Measurements from ENCODE around the gene RBFOX2.
"Not testable (repeated sequence)": the region's sequence is repeated elsewhere in the genome, so short reads cannot be mapped to it uniquely, and the experiment has no call there.

The RBFOX2 gene

DNA sequence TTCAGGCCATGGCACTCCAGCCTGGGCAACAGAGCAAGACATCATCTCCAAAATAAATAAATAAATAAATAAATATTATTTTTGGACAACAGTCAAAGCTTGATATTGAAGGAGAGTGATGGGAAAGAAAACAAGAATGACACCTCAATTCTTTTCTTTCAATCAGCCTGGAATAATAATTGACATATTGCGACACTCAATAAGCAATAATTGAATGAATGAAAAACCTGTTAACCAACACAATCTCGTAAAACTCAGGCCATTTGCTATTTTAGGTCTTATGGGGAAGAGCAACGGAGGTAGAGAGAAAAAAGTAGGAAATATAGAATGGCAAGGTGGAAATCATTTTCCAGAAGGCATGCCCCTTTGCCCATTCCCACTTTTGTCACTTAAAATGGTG, 10.5 kb upstream of the RBFOX2 start:
- no peak for DNase-seq

DNA sequence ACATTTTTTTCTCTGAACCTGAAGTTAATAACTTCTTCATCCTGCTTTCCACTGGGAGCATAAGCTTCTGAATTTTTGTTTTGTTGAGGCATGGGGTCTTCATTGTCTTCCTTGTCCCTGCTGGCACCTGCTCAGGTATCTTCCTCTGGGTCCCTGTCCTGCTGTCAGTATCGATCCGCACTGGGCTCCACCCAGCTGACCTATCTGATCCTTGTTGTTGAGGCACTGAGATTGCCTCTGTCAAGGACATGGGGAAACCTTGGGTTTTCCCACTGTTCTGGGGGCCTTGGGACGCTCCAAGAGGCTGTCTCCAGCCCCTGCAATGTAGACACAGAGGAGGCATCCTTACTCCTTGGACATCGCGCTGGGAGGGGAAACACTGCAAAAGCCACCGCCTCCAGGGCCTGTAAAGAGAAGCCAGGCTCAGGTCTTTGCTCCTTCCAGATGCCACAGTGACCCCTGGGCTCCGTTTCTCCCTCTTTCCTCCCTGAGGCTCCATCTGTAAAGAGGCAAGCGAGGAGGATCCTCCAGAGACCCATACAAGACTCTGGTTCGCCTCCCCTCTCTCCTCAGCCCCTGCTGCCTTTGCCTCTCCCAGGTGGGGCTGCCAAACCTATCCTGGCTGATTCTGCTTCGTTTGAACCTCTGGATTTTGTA, 8.6 kb upstream of the RBFOX2 start:
- no peak for DNase-seq

DNA sequence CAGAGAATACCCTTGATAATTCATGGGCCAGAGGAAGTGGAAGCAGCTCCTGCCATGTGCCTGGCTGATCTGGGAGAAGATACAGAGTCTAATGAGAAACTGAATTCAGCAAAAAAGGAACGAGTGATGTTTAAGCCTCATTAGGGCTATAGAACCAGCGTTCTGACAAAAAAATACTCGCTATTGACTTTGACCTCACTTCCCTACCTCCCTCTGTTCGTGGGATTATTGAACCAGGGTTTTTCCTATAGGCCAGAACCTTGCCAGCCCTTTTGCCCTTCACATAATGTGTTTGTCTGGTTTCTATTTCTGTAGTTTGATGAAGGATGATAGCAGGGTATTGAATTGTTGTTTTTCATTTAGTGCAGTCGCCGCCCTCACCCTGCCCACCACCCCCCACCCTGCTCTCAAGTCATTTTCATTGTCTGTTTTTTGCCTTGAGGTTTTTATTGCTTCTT, 7.6 kb upstream of the RBFOX2 start:
- DNase-seq: no peak

DNA sequence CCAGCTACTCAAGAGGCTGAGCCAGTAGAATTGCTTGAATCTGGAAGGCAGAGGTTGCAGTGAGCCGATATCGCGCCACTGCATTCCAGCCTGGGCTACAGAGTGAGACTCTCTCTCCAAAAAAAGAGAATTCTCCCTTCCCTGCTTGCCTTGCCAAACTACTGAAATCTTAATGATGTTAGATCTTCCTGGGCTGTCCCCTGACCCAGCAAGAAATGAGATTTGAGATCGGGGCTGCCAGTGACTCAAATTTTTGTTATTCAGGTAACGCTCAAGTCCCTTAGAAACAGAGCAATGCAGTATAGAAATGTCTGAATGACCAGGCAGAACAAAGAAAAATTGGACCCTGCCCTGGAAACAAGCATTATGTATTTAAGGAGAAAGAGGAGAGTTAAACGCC, 4.0 kb upstream of the RBFOX2 start:
- DNase-seq: no peak

DNA sequence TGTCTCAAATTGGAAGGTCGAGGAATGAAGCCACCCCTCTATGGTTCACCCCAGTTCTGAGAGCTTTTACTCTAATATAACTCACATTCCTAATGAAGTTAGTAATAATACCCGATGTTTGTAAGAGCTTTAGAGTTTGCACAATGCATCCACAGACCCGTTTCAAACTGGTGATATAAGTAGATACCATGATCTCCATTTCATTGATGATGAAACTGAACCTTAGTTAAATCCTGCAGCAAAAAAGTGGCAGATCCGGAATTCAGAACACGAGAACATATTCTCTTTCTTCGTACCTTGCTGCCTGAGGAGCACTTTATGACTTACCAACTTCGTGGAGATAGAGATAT, 757 bp upstream of the RBFOX2 start:
- no peak for DNase-seq

DNA sequence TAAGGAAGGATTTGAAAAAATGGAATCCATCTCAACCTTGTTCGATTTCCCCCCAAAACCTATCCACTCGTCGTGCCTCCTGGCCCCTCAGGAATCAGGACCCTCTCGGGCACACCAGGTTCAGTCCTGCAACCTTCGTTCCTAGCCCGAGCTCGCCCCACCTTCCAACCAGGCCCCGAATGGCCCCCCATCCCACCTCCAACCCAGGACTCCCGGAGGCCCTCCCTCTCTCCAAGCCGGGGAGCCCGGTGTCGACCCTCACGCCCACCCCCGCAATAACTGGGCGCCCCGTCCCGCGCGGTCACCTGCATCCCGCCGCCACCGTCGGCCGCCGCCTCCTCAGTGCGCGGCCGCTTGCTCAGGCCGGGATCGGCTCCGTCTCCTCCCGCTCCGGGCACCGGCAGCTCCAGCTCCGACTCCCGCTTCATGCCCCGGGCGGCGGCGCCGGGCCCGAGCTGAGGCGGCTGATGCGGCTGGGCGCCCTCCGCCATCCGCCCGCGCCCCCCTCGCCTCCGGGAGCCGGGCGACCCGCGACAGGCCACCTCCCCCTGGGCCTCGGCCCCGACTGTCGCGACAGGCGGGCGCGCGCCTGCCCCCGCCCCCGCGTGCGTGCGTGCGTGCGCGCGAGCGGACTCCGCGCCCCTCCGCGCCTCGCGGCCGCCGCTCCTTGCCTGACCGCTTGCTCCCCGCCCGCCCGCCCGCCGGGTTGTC, 534 bp downstream of the RBFOX2 start:
- DNase-seq: no peak

DNA sequence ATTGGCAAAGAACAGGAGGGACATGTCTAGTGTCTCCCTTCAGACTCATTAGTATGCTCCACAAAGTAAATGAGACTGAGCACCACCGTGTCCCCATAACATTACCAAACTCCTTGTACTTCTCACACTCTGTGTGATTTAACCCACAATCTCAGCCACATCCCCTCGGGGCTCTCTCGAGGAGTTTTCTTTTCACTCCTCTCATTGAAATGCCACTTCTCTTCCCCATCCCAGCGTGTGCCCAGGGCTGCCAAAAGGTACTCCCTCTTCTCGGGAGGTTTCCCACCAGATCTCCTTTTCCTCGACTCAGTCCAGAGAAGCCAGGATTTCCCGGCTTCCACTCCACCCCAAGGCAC, 1.1 kb downstream of the RBFOX2 start:
- DNase-seq: no peak

DNA sequence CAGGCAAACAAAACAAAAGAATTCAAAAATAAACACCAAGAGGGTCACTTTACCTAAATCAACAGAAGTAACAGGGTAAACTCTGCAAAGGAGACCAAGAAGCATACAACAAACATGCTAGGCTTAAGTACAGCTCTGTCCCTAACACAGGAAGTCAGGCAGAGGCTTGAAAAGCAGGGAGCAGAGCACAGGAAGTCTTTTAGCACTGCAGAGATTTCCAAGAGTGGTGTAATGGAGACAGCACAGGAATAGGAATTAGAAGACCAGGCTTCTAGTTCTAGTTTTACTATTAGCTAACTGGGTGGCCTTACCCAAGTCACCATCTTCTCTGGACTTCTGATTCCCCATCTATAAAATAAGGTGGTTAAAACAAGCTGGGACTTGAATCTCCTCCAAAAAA, 1.9 kb downstream of the RBFOX2 start:
- DNase-seq: no peak

DNA sequence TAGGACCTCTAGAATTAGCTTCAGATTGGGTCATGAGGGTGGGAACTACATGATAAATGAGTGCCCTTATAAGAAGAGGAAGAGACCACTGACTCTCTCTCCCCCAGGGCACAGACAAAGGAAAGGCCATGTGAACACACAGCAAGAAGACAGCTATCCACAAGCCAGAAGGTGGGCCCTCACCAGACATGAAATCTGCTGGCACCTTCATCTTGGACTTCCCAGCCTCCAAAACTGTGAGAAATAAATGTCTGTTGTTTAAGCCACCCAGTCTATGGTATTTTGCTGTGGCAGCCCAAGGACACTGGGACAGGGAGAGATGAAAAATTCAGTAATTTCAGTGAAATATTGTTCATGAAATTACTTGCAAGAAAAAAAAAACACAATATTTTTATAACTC, 5.9 kb downstream of the RBFOX2 start:
- no peak for DNase-seq

DNA sequence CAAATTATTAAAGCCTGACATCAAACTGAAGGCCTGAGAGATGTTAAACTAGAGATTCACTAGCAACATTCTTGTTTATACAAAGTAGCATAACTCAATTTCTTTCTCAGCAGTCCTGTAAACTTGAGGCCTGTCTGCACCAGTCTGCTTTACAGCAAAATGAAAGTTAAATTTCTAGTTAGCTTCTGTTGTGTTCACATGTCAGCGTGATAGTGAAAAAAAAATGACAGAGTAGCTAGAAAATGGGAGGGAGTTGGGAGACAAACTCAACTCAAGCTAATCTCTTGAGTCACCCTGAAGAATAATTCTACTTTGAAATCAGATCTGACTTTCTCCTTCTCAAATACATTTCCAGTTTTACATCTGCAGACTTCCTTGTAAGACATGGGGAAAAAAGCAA, 6.5 kb downstream of the RBFOX2 start:
- DNase-seq: no peak

DNA sequence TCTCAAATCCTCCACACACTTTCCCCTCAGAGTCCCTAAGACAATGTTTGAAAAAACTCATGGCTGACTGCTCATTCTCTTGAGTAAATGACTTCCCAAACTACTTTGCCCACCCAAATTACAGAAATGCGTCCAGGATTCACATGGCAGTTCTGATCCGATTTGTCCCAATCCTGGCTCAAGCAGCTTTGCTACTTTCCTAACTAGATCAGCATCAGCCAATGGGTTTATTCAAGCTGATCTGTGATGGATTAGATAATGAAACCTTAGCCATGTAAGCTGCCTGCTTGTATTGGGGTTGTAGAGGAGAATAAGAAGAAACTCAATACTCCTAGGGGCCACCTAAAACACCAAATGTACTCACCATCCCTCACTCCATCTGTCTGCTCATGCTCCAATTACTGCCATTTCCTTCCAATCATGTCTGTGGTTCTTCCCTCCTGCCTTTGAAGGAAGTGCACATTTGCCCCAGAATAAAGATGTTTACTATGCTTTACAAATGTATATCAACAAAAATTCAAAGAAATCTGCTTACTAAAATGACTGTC, 6.9 kb downstream of the RBFOX2 start:
- no peak for DNase-seq

DNA sequence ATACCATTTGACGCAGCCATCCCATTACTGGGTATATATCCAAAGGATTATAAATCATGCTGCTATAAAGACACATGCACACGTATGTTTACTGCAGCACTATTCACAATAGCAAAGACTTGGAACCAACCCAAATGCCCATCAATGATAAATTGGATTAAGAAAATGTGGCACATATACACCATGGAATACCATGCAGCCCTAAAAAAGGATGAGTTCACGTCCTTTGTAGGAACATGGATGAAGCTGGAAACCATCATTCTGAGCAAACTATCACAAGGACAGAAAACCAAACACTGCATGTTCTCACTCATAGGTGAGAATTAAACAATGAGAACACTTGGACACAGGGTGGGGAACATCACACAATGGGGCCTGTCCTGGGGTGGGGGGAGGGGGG, 7.8 kb downstream of the RBFOX2 start:
- DNase-seq: not testable (repeated sequence)

DNA sequence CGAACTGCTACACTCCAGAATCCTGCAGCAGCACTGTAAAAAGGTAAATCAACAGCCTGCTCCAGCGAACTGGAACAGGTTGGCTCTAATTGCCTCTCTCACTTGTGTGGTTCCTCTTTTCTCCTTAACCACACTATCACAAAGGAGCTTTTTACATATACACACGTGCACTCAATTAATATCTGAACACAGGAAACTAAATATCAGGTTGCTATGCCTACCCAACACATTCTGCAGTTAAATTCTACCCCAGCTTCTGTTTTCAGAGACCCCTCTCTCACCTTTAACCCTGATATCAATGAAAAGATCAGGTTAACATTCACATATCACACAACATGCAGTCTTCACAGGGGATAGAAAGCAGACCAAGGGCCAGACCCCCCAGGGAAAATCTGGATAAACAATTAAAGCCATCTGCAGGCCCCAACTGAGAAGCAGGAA, 11.0 kb downstream of the RBFOX2 start:
- no peak for DNase-seq

DNA sequence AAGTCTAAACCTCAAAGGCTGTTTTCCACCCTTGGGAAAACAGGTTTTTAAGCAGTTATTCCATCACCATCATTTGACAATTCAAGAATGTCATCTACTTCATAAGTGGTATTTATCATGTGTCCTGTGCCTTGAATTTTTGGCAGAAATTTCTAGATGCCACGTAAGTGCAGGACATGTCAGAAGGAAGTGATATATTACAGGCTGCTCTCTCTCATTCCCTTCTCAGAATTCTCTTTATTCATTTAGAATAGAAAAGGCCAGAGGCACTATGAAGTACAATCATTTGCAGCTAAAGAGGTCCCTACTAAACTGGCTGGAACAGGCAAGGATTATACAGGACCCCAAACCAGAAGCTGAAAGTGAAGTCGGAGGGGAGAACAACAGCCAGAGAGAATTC, 11.9 kb downstream of the RBFOX2 start:
- DNase-seq: no peak

DNA sequence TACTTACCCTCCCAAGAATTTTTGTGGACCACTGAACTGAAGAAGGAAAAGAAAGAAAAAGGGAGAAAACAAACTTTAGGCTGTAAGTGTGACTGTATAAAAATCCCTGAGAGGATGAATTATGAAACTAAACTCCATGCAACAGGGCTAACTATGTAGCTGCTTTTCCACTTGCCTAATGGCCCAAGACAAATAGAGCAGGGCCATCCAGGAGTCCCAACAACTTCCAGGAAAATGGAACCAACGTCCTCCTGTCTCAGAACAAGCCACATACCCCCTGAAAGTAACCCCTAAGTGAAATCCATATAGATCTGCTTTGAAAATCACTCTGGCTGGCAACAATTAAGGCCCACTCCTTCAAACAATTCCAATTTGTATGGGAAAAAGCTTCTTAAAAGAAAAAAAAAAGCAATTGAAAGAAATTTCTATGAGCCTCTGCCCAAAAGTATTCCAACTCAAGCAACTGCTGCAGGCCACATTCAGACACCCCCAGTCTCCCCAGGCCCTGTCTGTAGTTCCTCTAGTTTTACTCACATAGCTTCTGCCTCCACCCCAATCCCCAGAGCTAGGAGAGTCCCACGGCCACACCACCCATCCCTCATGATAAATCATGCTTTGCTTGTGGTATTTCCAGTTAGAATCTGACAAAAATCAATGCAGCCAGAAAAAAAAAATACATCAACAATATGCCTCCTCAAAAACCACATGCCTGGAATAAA, 12.7 kb downstream of the RBFOX2 start:
- DNase-seq: no peak

DNA sequence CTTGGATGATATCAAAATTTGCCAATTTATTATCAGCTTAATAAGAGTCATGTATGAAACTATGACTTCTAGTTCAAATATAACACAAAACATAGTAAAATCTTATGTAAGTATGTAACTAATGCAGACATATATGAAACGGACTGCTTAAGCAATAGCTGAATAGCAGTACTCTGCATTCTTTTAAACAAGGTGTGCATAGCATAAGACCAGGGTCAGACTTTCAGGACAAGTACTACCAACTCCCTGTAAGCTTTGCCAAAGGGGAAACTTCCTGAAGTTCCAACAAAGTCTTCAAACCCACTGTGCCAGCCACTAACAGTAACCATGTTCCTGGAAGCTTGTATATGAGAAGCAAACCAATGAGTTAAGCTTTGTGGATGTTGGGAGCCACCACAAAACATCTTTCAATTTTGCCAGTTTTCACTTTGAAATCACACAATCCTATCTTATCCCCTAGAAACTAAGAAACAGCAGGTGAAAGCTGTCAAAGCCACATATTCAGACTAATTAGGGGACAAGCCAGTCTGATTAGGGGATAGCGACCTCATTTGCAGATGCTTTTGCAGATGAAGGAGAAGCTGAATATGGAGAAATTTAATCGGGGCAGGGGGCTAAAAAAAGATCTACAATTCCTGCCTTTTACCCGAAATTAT, 13.3 kb downstream of the RBFOX2 start:
- DNase-seq: no peak

DNA sequence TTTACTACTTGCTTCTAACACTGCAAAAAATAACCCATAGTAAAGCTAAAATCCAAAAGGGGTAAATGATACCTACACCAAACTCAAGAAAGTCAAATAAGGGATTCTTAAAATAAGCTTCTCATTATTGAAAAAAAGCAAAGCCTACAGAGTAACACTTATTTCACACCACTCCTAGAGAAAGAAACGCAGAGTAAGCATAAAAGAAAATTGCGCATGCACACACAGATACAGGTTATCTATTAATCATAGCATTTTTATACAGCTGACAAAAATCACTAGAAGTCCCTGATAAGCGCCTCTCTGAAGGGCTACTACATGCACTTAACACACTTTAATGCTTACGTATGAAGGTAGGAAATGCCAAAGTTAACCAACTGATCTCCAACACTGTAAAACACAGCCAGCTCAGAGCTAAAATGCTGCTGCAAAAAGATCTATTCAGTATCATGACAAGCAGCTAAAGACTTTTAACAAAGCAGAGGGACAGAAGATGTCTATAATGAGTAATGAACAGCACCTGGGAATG, 14.0 kb downstream of the RBFOX2 start:
- no peak for DNase-seq

DNA sequence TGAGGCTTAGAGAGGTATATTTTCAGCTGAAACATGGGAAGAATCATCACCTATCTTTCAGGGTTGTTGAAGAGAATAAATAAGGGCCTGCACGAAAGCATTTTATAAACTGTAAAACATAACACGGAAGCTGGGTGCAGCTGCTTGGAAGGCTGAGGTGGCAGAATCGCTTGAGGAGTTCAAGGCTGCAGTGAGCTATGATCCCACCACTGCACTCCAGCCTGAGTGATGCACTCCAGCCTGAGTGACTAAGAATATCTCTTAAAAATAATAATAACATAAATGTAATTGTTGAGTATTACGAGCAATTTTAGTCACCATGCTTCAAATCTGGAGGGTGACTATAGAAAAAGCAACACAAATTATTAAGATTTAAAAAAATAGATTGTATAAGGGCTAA, 16.3 kb downstream of the RBFOX2 start:
- DNase-seq: no peak

DNA sequence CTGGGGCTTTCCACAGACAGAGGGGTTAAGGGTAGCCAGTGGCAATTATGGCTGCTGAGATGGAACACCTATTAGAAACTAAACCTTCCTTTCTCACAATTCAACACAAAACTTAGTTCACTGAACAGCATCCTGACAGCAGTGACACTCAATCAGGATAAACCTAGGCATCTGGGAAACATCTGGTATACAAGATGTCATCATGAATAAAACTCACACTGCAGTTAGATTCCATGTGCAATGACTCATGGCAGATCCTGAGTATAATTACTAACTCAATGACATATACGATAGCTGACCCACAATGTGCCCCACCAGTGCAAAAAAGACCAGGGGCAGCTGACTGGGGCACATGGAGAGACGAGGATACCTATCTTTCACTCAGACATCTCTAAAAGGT, 17.7 kb downstream of the RBFOX2 start:
- no peak for DNase-seq

DNA sequence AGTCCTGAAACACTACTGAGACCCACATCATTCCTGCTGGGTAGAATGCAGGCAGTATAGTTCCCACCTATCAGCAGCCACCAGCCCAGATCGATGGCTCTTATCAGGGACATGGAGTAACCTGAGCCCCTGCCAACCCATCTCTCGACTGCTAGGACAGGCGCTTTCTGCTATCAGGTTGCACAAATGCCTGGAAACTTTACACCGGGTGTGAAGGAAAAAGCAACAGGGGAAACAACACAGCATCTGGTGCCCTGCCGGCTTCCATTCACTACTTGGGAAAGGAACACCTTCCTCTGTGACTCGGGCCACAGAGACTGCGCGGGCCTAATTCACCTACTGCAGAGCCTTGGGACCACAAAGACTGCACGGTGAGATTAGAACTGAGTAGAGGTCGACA, 18.5 kb downstream of the RBFOX2 start:
- no peak for DNase-seq

DNA sequence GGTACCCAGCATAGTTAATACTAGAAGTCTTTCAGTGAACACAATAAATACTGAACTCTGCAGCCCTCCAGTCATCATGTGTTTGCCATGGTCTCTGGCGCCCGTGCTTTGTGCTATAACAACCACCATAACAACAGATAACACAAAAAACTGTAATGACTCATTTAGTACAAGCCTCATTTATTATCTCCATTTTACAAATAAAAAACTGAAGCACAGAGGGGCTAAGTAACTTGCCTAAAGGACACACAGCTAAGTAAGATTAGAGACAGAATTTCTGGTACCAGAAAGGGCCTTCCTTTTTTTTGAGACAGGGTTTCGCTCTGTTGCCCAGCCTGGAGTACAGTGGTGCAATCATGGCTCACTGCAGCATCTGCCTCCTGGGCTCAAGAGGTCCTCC, 19.5 kb downstream of the RBFOX2 start:
- no peak for DNase-seq

DNA sequence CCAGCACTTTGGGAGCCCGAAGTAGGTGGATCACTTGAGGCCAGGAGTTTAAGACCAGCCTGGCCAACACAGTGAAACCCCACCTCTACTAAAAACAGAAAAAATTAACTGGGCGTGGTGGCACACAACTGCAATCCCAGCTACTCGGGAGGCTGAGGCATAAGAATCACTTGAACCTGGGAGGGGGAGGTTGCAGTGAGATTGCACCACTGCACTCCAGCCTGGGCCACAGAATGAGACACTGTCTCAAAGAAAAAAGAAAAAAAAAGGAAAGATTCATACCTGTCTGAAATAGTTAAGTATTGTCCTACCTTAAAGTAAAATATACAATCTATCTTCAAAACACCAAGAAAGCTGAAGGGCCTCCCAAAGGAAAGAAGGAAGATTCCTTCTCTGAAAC, 20.1 kb downstream of the RBFOX2 start:
- DNase-seq: no peak

DNA sequence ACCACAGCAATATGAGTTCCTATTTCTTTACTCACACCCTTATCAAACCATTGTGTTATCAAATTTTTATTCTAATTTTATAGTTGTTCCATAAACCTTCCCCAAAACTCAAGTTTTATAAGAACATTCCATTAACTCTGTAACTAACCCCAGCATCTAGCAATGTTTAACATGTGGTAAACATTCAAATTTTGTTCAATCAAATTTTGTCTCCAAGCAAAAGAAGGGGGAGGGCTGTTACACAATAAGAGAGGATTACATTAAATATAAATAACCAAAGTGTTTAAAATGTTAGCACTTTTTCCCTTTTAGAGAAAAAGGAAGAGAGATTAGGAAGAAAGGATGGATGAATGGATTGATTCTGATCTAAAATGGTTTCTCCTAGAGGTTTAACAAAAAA, 20.5 kb downstream of the RBFOX2 start:
- DNase-seq: no peak

All from KG1 (cell line).